Activated naive CD8-positive, alpha-beta T cell treated with anti-CD3 and anti-CD28 coated beads, Interleukin-2, amount 50 U/mL, for 24 hours (primary cell): ENCODE results near the gene SH2D4B.

Experiments used
- ATAC-seq: fragments of 150-1000 bp; cut with Tn5 transposase; one replicate; pipeline ENCODE4 v1.10.0; 2021
- DNase-seq: peaks from one replicate; pipeline ENCODE4 v3.0.0; 2021
- H3K27ac Mint-ChIP-seq: one replicate; pipeline ENCODE4 v1.8.0; 2021; ENCODE audit warnings: mild to moderate bottlenecking, mixed read lengths
- H3K27me3 Mint-ChIP-seq: one replicate; pipeline ENCODE4 v1.8.0; 2021; ENCODE audit warnings: mixed read lengths
- H3K36me3 Mint-ChIP-seq: one replicate; pipeline ENCODE4 v1.8.0; 2021; ENCODE audit warnings: low read depth, mixed read lengths
- H3K4me1 Mint-ChIP-seq: one replicate; pipeline ENCODE4 v1.8.0; 2021; ENCODE audit warnings: mixed read lengths
- H3K4me3 Mint-ChIP-seq: one replicate; pipeline ENCODE4 v1.8.0; 2021; ENCODE audit warnings: mild to moderate bottlenecking, moderate library complexity, mixed read lengths
- H3K9me3 Mint-ChIP-seq: one replicate; pipeline ENCODE4 v1.8.0; 2021; ENCODE audit warnings: mixed read lengths

SH2D4B gene

GRCh38 chr10:80669485-80669884 is 131.8 kb downstream of the SH2D4B start:
- no peak overlapping the region for H3K27ac Mint-ChIP-seq
- H3K4me1 Mint-ChIP-seq: no peaks in the 10 kb centered on the region
- no peaks in the 10 kb centered on the region for H3K9me3 Mint-ChIP-seq
- DNase-seq: no peak
- no peaks in the 10 kb centered on the region for H3K36me3 Mint-ChIP-seq
- no peak for ATAC-seq
- H3K4me3 Mint-ChIP-seq: no peak overlapping the region
- H3K27me3 Mint-ChIP-seq: no peaks in the 10 kb centered on the region

GRCh38 chr10:80670774-80671173 is 133.1 kb downstream of the SH2D4B start:
- H3K9me3 Mint-ChIP-seq: no peaks in the 10 kb centered on the region
- no peaks in the 10 kb centered on the region for H3K4me1 Mint-ChIP-seq
- no peaks in the 10 kb centered on the region for H3K36me3 Mint-ChIP-seq
- no peak for ATAC-seq
- DNase-seq: no peak
- H3K27ac Mint-ChIP-seq: no peak overlapping the region
- H3K27me3 Mint-ChIP-seq: no peaks in the 10 kb centered on the region
- no peak overlapping the region for H3K4me3 Mint-ChIP-seq

DNA sequence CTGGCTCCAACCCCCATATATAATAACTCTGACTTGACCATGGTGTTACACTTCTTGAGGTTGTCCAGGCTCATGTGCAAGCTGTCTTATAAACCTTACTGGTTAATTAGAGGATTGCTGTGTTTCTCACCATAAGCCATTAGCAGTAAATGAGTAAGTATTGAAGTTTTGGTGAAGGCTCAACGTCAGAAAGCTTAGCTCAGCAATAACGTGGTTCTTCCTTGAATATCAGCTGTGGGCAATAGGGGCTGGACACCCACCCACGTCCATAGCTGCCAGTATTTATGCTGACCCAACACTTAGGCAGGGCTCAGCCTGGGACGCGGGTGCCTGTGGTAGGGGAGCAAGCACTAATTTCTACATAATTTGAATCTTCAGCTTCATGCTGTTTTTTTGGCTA is 134.1 kb downstream of the SH2D4B start:
- H3K36me3 Mint-ChIP-seq: no peaks in the 10 kb centered on the region
- H3K27ac Mint-ChIP-seq: no peak overlapping the region
- H3K27me3 Mint-ChIP-seq: no peaks in the 10 kb centered on the region
- no peaks in the 10 kb centered on the region for H3K4me1 Mint-ChIP-seq
- DNase-seq (no peak), ATAC-seq (no peak)
- H3K9me3 Mint-ChIP-seq: no peaks in the 10 kb centered on the region
- H3K4me3 Mint-ChIP-seq: no peak overlapping the region

DNA sequence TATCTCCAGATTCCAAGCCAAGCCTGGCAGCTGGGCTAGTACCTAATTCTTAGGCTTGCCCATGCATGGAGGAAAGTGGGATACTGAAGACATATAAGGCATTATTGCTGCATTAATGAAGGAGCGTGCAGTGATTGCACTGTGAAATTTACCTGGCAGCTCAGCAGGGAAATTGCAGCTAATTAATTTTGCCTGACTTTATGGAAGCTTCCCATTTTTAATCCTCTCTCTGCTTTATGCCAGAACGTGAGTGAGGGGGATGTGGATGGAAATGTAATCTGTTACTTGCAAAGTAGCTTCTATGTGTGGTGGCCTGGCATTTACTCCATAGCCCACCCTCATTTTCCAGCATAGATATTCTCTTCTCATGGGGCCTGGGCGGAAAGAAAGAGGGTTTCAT is 134.9 kb downstream of the SH2D4B start:
- Mint-ChIP-seq H3K27me3 (no peaks in the 10 kb centered on the region), H3K4me1 (no peaks in the 10 kb centered on the region), H3K4me3 (no peak overlapping the region), H3K9me3 (no peaks in the 10 kb centered on the region), H3K36me3 (no peaks in the 10 kb centered on the region), H3K27ac (no peak overlapping the region)
- ATAC-seq (no peak), DNase-seq (no peak)

DNA sequence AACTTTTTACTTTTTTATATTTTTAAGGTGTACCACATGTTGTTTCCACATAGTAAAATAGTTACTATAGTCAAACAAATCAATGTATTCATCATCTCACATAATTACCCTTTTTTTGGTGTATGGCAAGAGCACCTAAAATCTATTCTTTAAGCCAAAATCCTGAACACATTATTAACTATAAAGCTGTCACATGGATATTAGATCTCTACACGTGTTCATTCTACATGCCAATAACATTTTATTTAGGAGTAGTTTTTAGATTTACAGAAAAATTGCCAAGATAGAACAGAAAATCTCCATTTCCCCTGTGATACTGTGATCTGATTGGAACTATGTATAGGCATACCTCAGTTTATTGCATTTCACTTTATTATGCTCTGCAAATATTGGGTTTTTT is 137.1 kb downstream of the SH2D4B start:
- no peak overlapping the region for H3K27ac Mint-ChIP-seq
- no peaks in the 10 kb centered on the region for H3K9me3 Mint-ChIP-seq
- DNase-seq (no peak), ATAC-seq (no peak)
- H3K4me1 Mint-ChIP-seq: no peaks in the 10 kb centered on the region
- H3K4me3 Mint-ChIP-seq: no peak overlapping the region
- H3K27me3 Mint-ChIP-seq: no peaks in the 10 kb centered on the region
- H3K36me3 Mint-ChIP-seq: no peaks in the 10 kb centered on the region

DNA sequence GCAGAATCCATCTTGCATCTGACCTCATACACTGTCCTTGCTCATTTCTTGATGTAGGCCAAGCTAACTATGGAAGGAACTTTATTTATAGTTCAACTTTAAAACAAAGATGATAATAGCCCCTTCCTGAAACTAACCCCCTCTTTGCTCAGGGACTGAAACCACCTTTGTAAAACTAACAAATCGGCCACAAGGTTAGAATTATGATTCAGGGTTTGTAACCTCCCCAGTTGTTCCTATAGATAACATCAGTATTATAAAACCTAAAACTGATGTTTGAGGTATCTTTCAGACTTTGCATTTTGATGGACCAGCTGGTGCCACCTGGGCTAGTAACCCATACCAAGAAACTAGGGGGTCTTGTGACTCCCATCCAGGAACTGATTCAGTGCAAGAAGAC is 143.4 kb downstream of the SH2D4B start:
- no peaks in the 10 kb centered on the region for H3K9me3 Mint-ChIP-seq
- DNase-seq: no peak
- H3K27ac Mint-ChIP-seq: peak overlapping the region; percentile 26
- H3K4me3 Mint-ChIP-seq: no peak overlapping the region
- H3K36me3 Mint-ChIP-seq: no peaks in the 10 kb centered on the region
- ATAC-seq: no peak
- no peaks in the 10 kb centered on the region for H3K4me1 Mint-ChIP-seq
- H3K27me3 Mint-ChIP-seq: no peaks in the 10 kb centered on the region

GRCh38 chr10:80684259-80684658 is 146.6 kb downstream of the SH2D4B start:
- no peaks in the 10 kb centered on the region for H3K36me3 Mint-ChIP-seq
- no peaks in the 10 kb centered on the region for H3K4me1 Mint-ChIP-seq
- no peak overlapping the region for H3K4me3 Mint-ChIP-seq
- no peaks in the 10 kb centered on the region for H3K27me3 Mint-ChIP-seq
- no peak for DNase-seq
- H3K27ac Mint-ChIP-seq: no peak overlapping the region
- H3K9me3 Mint-ChIP-seq: no peaks in the 10 kb centered on the region
- no peak for ATAC-seq

DNA sequence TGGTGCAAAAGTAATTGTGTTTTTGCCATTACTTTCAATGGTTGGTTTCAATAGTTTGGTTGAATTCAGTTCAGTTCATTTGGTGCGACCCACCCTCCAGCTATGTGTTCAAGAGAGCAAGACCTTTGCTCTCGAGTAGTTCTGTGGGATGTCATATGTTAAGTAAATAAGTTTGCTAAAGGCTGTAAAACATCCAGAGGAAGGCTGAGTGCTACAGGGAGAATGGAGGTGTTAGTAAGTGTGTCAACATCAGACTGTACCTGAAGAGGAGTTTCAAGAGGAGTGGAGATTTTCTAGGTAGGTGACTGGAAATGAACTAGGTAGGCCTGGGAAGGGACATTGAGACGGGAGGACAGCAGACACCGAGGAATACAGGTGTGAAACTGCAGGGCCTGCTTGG is 147.7 kb downstream of the SH2D4B start:
- Mint-ChIP-seq H3K27me3 (peaks cover 3% of the 10 kb centered on the region), H3K4me3 (no peak overlapping the region), H3K9me3 (no peaks in the 10 kb centered on the region), H3K36me3 (no peaks in the 10 kb centered on the region), H3K4me1 (no peaks in the 10 kb centered on the region), H3K27ac (no peak overlapping the region)
- no peak for DNase-seq
- ATAC-seq: no peak

DNA sequence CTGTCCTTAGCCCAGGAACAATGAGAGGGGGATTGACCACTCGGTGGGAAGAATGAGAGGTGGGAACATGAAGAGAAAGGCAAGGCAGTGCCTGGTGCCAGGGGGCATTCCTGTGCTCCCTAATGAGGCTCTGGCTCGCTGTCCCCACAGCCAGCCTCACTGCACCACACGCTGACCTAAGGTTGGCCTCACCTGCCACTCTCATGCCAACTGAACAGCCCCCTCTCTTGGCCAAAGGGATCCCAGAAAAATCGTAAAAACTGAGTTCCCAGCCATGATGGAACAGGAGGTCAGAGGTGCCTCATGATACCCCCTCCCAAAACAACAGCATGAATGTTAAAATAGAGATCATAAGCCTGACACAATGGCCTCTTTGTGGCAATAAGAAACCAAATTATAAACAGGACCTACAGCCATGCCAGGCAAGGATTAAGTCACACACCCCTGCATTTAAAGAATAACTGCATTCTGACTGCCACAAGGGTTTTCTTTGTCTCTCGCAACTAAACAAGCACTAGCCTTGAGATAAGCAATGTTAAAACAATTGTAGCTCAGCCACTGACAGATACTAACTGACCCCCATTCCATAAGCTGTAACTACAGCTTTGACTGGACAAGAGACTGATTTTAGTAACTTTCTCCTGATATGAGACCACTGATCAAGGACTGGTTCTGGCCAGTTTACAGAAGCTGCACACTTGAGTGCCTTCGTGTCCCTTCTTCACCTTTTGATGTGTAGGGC is 149.2 kb downstream of the SH2D4B start:
- Mint-ChIP-seq H3K36me3 (no peaks in the 10 kb centered on the region), H3K4me3 (no peak overlapping the region), H3K27ac (no peak overlapping the region), H3K27me3 (peaks cover 6% of the 10 kb centered on the region), H3K9me3 (no peaks in the 10 kb centered on the region), H3K4me1 (no peaks in the 10 kb centered on the region)
- ATAC-seq (no peak), DNase-seq (no peak)

DNA sequence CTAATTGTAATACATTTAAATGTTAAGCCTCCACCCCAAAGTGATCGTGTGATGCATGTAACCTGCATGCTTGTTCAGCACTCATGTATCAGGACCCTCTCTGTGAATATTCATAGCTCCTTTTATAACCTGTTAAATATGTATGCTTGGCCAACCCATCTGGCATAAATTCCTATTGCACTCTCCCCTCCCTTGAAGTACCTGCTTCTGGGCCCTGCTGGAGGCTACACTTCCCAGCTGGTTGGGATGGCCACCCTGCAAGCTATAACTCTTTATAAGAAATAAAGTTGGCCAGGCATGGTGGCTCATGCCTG is 149.7 kb downstream of the SH2D4B start:
- H3K27me3 Mint-ChIP-seq: peaks cover 6% of the 10 kb centered on the region
- no peak for ATAC-seq
- H3K4me3 Mint-ChIP-seq: no peak overlapping the region
- no peaks in the 10 kb centered on the region for H3K4me1 Mint-ChIP-seq
- no peaks in the 10 kb centered on the region for H3K9me3 Mint-ChIP-seq
- no peak for DNase-seq
- H3K36me3 Mint-ChIP-seq: no peaks in the 10 kb centered on the region
- H3K27ac Mint-ChIP-seq: no peak overlapping the region

DNA sequence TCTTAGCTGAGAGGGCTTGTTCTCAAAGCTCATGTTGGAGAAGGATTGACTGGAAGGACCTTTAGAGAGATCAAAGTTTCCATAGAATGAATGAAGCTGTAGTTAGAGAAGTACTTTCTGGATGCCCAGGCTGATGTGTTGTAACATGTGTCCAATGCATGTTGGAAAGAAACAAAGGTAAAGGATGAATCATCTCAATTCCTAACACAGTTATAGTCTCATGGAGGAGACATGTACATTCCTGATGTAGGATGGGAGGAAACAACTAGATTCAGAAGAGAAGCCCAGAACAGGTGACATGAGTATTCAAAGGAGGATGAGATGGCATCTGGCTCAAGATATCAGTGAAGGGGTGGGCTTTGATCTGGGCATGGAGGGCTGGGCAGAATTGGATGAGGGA is 152.7 kb downstream of the SH2D4B start:
- Mint-ChIP-seq H3K4me1 (no peaks in the 10 kb centered on the region), H3K9me3 (no peaks in the 10 kb centered on the region), H3K27me3 (peaks cover 6% of the 10 kb centered on the region), H3K4me3 (no peak overlapping the region), H3K36me3 (no peaks in the 10 kb centered on the region), H3K27ac (no peak overlapping the region)
- DNase-seq (no peak), ATAC-seq (no peak)

- Mint-ChIP-seq H3K27me3 (peaks cover 6% of the 10 kb centered on the region), H3K9me3 (no peaks in the 10 kb centered on the region), H3K27ac (no peak overlapping the region), H3K36me3 (no peaks in the 10 kb centered on the region), H3K4me1 (no peaks in the 10 kb centered on the region), H3K4me3 (no peak overlapping the region)
- no peak for DNase-seq
- ATAC-seq: no peak
These were observed 153.7 kb downstream of the SH2D4B start for GRCh38 chr10:80691441-80691840.

DNA sequence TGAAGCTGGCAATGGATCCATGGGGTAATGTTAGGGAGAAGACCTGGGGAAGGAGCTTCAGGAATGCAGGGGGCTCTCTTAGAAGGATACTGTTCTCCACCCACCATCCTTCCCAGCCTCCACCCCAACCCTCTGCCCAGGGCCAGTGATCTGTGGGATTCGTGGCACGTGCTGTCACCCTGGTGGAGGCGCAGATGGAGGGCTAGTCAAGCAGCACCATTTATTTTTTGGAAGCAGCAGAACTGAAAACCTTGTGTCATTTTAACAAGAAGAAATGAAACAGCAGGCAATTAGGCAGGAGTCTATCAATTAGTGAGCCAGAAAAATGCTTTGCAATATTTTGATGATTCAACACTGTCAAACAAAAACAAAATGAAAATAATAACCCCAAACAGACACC is 155.9 kb downstream of the SH2D4B start:
- Mint-ChIP-seq H3K4me3 (no peak overlapping the region), H3K27me3 (peaks cover 6% of the 10 kb centered on the region), H3K4me1 (no peaks in the 10 kb centered on the region), H3K36me3 (no peaks in the 10 kb centered on the region), H3K27ac (no peak overlapping the region), H3K9me3 (no peaks in the 10 kb centered on the region)
- DNase-seq (no peak), ATAC-seq (no peak)

GRCh38 chr10:80694930-80695329 is 157.2 kb downstream of the SH2D4B start:
- Mint-ChIP-seq H3K9me3 (no peaks in the 10 kb centered on the region), H3K36me3 (no peaks in the 10 kb centered on the region), H3K27me3 (peaks cover 6% of the 10 kb centered on the region), H3K4me1 (no peaks in the 10 kb centered on the region), H3K4me3 (no peak overlapping the region), H3K27ac (no peak overlapping the region)
- no peak for DNase-seq
- ATAC-seq: no peak
